Liver (tissue), 3 donors: ENCODE measurements around the gene SRC.
"Not testable (repeated sequence)": the region's sequence is repeated elsewhere in the genome, so short reads cannot be mapped to it uniquely, and the experiment has no call there.

Experiments used
- CTCF ChIP-seq: fragments of 150-350 bp; IDR thresholded peaks from 2 replicates; pipeline ENCODE4 v1.5.1; 2017; ENCODE audit warnings: improper control_type of control experiment, low read depth, low read length; ENCODE audit not compliant: missing input control
- FOXA1 ChIP-seq: IDR thresholded peaks from 2 replicates; pipeline ENCODE4 v1.6.1; 2016; ENCODE audit warnings: antibody characterized with exemption
- HNF4A ChIP-seq, 2 donors: conservative IDR thresholded peaks; 2 replicates each; pipeline ENCODE4 v1.6.1; 2016; ENCODE audit warnings: antibody characterized with exemption in 2 of 2, mild to moderate bottlenecking in 2 of 2
- JUND ChIP-seq, 2 donors: IDR thresholded peaks; 2 replicates each; pipeline ENCODE4 v1.6.1; 2016; ENCODE audit warnings: antibody characterized with exemption in 2 of 2
- RAD21 ChIP-seq, 2 donors: IDR thresholded peaks; 2 replicates each; pipeline ENCODE4 v1.6.1; 2016; ENCODE audit warnings: antibody characterized with exemption in 2 of 2, mild to moderate bottlenecking in 2 of 2
- REST ChIP-seq: IDR thresholded peaks from 2 replicates; pipeline ENCODE4 v1.6.1; 2016; ENCODE audit warnings: antibody characterized with exemption, mild to moderate bottlenecking
- RXRA ChIP-seq, 2 donors: IDR thresholded peaks; 2 replicates each; pipeline ENCODE4 v1.6.1; 2017 to 2018; ENCODE audit warnings: antibody characterized with exemption in 2 of 2, mild to moderate bottlenecking in 1 of 2
- SP1 ChIP-seq: IDR thresholded peaks from 2 replicates; pipeline ENCODE4 v1.6.1; 2018; ENCODE audit warnings: antibody characterized with exemption, mild to moderate bottlenecking
- TAF1 ChIP-seq: conservative IDR thresholded peaks from 2 replicates; pipeline ENCODE4 v1.6.1; 2016; ENCODE audit warnings: antibody characterized with exemption, mild to moderate bottlenecking
- YY1 ChIP-seq: IDR thresholded peaks from 2 replicates; pipeline ENCODE4 v1.6.1; 2016; ENCODE audit warnings: antibody characterized with exemption, mild to moderate bottlenecking
- TF ChIP-seq, protein P1 (sequence below): IDR thresholded peaks from 2 replicates; pipeline ENCODE4 v1.6.1; 2016; ENCODE audit warnings: antibody characterized with exemption
- TF ChIP-seq, protein P2 (sequence below): IDR thresholded peaks from 2 replicates; pipeline ENCODE4 v1.6.1; 2016; ENCODE audit warnings: antibody characterized with exemption
- TF ChIP-seq, protein P3 (sequence below): IDR thresholded peaks from 2 replicates; pipeline ENCODE4 v1.6.1; 2016; ENCODE audit warnings: antibody characterized with exemption
- donor health status: healthy.
- donor health status: healthy.

DNA sequence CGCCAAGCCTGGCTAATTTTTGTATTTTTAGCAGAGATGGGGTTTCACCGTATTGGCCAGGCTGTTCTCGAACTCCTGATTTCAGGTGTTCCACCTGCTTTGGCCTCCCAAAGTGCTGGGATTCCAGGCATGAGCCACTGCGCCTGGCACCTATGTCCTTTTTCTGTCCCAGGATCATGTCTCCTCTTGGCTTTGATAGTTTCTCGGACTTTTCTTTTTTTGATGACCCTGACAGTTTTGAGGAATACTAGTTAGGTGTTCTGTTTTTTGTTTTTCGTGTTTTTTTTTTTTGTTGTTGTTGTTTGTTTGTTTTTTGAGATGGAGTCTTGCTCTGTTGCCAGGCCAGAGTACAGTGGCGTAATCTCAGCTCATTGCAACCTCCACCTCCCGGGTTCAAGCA is 7.6 kb upstream of the SRC start:
- TF ChIP-seq CTCF; HNF4A (conservative IDR thresholded peaks at IDR 0.05); RAD21 (IDR thresholded peaks at IDR 0.05); REST; YY1; RXRA (IDR thresholded peaks at IDR 0.05); TAF1; JUND (IDR thresholded peaks at IDR 0.05); SP1; FOXA1: not testable (repeated sequence)
- TF ChIP-seq, protein P1, sequence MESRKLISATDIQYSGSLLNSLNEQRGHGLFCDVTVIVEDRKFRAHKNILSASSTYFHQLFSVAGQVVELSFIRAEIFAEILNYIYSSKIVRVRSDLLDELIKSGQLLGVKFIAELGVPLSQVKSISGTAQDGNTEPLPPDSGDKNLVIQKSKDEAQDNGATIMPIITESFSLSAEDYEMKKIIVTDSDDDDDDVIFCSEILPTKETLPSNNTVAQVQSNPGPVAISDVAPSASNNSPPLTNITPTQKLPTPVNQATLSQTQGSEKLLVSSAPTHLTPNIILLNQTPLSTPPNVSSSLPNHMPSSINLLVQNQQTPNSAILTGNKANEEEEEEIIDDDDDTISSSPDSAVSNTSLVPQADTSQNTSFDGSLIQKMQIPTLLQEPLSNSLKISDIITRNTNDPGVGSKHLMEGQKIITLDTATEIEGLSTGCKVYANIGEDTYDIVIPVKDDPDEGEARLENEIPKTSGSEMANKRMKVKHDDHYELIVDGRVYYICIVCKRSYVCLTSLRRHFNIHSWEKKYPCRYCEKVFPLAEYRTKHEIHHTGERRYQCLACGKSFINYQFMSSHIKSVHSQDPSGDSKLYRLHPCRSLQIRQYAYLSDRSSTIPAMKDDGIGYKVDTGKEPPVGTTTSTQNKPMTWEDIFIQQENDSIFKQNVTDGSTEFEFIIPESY = not testable (repeated sequence)
- TF ChIP-seq, protein P2, sequence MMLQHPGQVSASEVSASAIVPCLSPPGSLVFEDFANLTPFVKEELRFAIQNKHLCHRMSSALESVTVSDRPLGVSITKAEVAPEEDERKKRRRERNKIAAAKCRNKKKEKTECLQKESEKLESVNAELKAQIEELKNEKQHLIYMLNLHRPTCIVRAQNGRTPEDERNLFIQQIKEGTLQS = not testable (repeated sequence)
- TF ChIP-seq, protein P3, sequence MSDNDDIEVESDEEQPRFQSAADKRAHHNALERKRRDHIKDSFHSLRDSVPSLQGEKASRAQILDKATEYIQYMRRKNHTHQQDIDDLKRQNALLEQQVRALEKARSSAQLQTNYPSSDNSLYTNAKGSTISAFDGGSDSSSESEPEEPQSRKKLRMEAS = not testable (repeated sequence)
